Activated naive CD8-positive, alpha-beta T cell treated with anti-CD3 and anti-CD28 coated beads, Interleukin-2, amount 50 U/mL, for 24 hours (primary cell): ENCODE data around the gene APOBEC3F.
"Not testable (repeated sequence)": the region's sequence is repeated elsewhere in the genome, so short reads cannot be mapped to it uniquely, and the experiment has no call there.

Experiments
- ATAC-seq: fragments of 150-1000 bp; cut with Tn5 transposase; one replicate; pipeline ENCODE4 v1.10.0; 2021
- DNase-seq: peaks from one replicate; pipeline ENCODE4 v3.0.0; 2021
- H3K27ac Mint-ChIP-seq: one replicate; pipeline ENCODE4 v1.8.0; 2021; ENCODE audit warnings: mild to moderate bottlenecking, mixed read lengths
- H3K27me3 Mint-ChIP-seq: one replicate; pipeline ENCODE4 v1.8.0; 2021; ENCODE audit warnings: mixed read lengths
- H3K36me3 Mint-ChIP-seq: one replicate; pipeline ENCODE4 v1.8.0; 2021; ENCODE audit warnings: low read depth, mixed read lengths
- H3K4me1 Mint-ChIP-seq: one replicate; pipeline ENCODE4 v1.8.0; 2021; ENCODE audit warnings: mixed read lengths
- H3K4me3 Mint-ChIP-seq: one replicate; pipeline ENCODE4 v1.8.0; 2021; ENCODE audit warnings: mild to moderate bottlenecking, moderate library complexity, mixed read lengths
- H3K9me3 Mint-ChIP-seq: one replicate; pipeline ENCODE4 v1.8.0; 2021; ENCODE audit warnings: mixed read lengths

Gene APOBEC3F

GRCh38 chr22:39076155-39077025 is 35.7 kb downstream of the APOBEC3F start:
- H3K36me3 Mint-ChIP-seq, result peaks cover 28% of the 10 kb centered on the region
- H3K27me3 Mint-ChIP-seq, H3K9me3 Mint-ChIP-seq, DNase-seq, ATAC-seq: not testable (repeated sequence)
- peak overlapping the region; percentile 85 for H3K27ac Mint-ChIP-seq
- peak overlapping the region; percentile 78 for H3K4me3 Mint-ChIP-seq
- peaks cover 63% of the 10 kb centered on the region for H3K4me1 Mint-ChIP-seq

GRCh38 chr22:39077026-39077840 is 36.6 kb downstream of the APOBEC3F start, which contains the start of gene APOBEC3G:
Gene APOBEC3G, plus strand, starts transcription at chr22:39077275. Its CDS starts 87 bp downstream, at chr22:39077362.
- Mint-ChIP-seq H3K27ac (peak within 1 kb of the TSS; percentile 93), H3K4me1 (peaks cover 71% of the 10 kb centered on the region), H3K36me3 (peaks cover 35% of the 10 kb centered on the region), H3K4me3 (peak within 1 kb of the TSS; percentile 94)
- DNase-seq (peak; percentile 63), ATAC-seq (peak; percentile 98)
- H3K27me3 Mint-ChIP-seq, H3K9me3 Mint-ChIP-seq: not testable (repeated sequence)

GRCh38 chr22:39077912-39078311 is 37.2 kb downstream of the APOBEC3F start:
- not testable (repeated sequence) for H3K27me3 Mint-ChIP-seq, DNase-seq, ATAC-seq, H3K9me3 Mint-ChIP-seq
- Mint-ChIP-seq H3K4me3 (peak overlapping the region; percentile 94), H3K4me1 (peaks cover 72% of the 10 kb centered on the region), H3K36me3 (peaks cover 37% of the 10 kb centered on the region), H3K27ac (peak overlapping the region; percentile 93)

- Mint-ChIP-seq H3K36me3 (peaks cover 37% of the 10 kb centered on the region), H3K4me1 (peaks cover 76% of the 10 kb centered on the region), H3K27ac (peak overlapping the region; percentile 93), H3K4me3 (peak overlapping the region; percentile 94), H3K27me3 (no peaks in the 10 kb centered on the region), H3K9me3 (no peaks in the 10 kb centered on the region)
- no peak for ATAC-seq
- DNase-seq, result no peak
Measured at GRCh38 chr22:39078329-39078728, 37.7 kb downstream of the APOBEC3F start.

- not testable (repeated sequence) for H3K27me3 Mint-ChIP-seq, ATAC-seq, DNase-seq, H3K9me3 Mint-ChIP-seq
- Mint-ChIP-seq H3K27ac (peak overlapping the region; percentile 93), H3K36me3 (peaks cover 39% of the 10 kb centered on the region), H3K4me1 (peaks cover 74% of the 10 kb centered on the region), H3K4me3 (peak overlapping the region; percentile 94)
Measured at GRCh38 chr22:39079054-39079637, 38.5 kb downstream of the APOBEC3F start.

- Mint-ChIP-seq H3K4me1 (peaks cover 71% of the 10 kb centered on the region), H3K36me3 (peaks cover 39% of the 10 kb centered on the region), H3K9me3 (no peaks in the 10 kb centered on the region), H3K27ac (peak overlapping the region; percentile 72), H3K4me3 (peak overlapping the region; percentile 62), H3K27me3 (no peaks in the 10 kb centered on the region)
- ATAC-seq (no peak), DNase-seq (no peak)
Measured at GRCh38 chr22:39080052-39080762, 39.5 kb downstream of the APOBEC3F start.

- Mint-ChIP-seq H3K4me3 (peak overlapping the region; percentile 62), H3K36me3 (peaks cover 41% of the 10 kb centered on the region)
Measured at GRCh38 chr22:39081016-39081415, 40.4 kb downstream of the APOBEC3F start.

GRCh38 chr22:39081598-39081997 is 40.9 kb downstream of the APOBEC3F start:
- Mint-ChIP-seq H3K27ac (no peak overlapping the region), H3K36me3 (peaks cover 44% of the 10 kb centered on the region), H3K4me3 (peak overlapping the region; percentile 62), H3K4me1 (peaks cover 73% of the 10 kb centered on the region), H3K27me3 (no peaks in the 10 kb centered on the region), H3K9me3 (no peaks in the 10 kb centered on the region)
- DNase-seq (no peak), ATAC-seq (no peak)

More at GRCh38 chr22:39081016-39081415, 40.4 kb downstream of the APOBEC3F start:
- H3K27me3 Mint-ChIP-seq, result no peaks in the 10 kb centered on the region
- ATAC-seq (no peak), DNase-seq (no peak)
- H3K9me3 Mint-ChIP-seq, result no peaks in the 10 kb centered on the region
- H3K27ac Mint-ChIP-seq, result peak overlapping the region; percentile 76
- peaks cover 72% of the 10 kb centered on the region for H3K4me1 Mint-ChIP-seq

GRCh38 chr22:39083212-39084165 is 42.8 kb downstream of the APOBEC3F start:
- DNase-seq (no peak), ATAC-seq (no peak)
- Mint-ChIP-seq H3K36me3 (peaks cover 35% of the 10 kb centered on the region), H3K27ac (peak overlapping the region; percentile 42), H3K27me3 (no peaks in the 10 kb centered on the region), H3K4me1 (peaks cover 78% of the 10 kb centered on the region), H3K4me3 (no peak overlapping the region), H3K9me3 (no peaks in the 10 kb centered on the region)

- Mint-ChIP-seq H3K27ac (no peak overlapping the region), H3K4me1 (peaks cover 83% of the 10 kb centered on the region), H3K36me3 (peaks cover 31% of the 10 kb centered on the region), H3K4me3 (no peak overlapping the region), H3K9me3 (no peaks in the 10 kb centered on the region), H3K27me3 (no peaks in the 10 kb centered on the region)
- ATAC-seq, result no peak
- DNase-seq, result no peak
Measured at GRCh38 chr22:39084666-39085065, 44.0 kb downstream of the APOBEC3F start.

GRCh38 chr22:39087098-39087497 is 46.4 kb downstream of the APOBEC3F start:
- DNase-seq (no peak), ATAC-seq (no peak)
- H3K4me3 Mint-ChIP-seq, result no peak overlapping the region
- H3K36me3 Mint-ChIP-seq, result peaks cover 10% of the 10 kb centered on the region
- H3K9me3 Mint-ChIP-seq, result no peaks in the 10 kb centered on the region
- H3K27ac Mint-ChIP-seq, result peak overlapping the region; percentile 9
- peaks cover 83% of the 10 kb centered on the region for H3K4me1 Mint-ChIP-seq
- H3K27me3 Mint-ChIP-seq, result no peaks in the 10 kb centered on the region

GRCh38 chr22:39087881-39088684 is 47.4 kb downstream of the APOBEC3F start:
- no peak for DNase-seq
- no peak overlapping the region for H3K4me3 Mint-ChIP-seq
- ATAC-seq, result no peak

More at GRCh38 chr22:39087881-39088684, 47.4 kb downstream of the APOBEC3F start:
- no peaks in the 10 kb centered on the region for H3K9me3 Mint-ChIP-seq
- H3K4me1 Mint-ChIP-seq, result peaks cover 83% of the 10 kb centered on the region
- peak overlapping the region; percentile 69 for H3K27ac Mint-ChIP-seq
- H3K36me3 Mint-ChIP-seq, result peaks cover 7% of the 10 kb centered on the region
- no peaks in the 10 kb centered on the region for H3K27me3 Mint-ChIP-seq
